IPS DF 6.9 (cell line): ENCODE data around the gene SUMF2.
"Not testable (repeated sequence)": the region's sequence is repeated elsewhere in the genome, so short reads cannot be mapped to it uniquely, and the experiment has no call there.

Experiments
- DNase-seq: peaks from one replicate; pipeline ENCODE4 v3.0.0-alpha.2; 2013; ENCODE audit warnings: low read depth, low spot score
- H3K27ac ChIP-seq: one replicate; pipeline ENCODE4 v1.5.1; 2013; ENCODE audit warnings: low read length, control low read depth
- H3K27me3 ChIP-seq: 2 replicates; pipeline ENCODE4 v1.6.1; 2013; ENCODE audit warnings: mild to moderate bottlenecking, low read length; ENCODE audit not compliant: control insufficient read depth, insufficient read depth
- H3K36me3 ChIP-seq: 2 replicates; pipeline ENCODE4 v1.6.1; 2013; ENCODE audit warnings: low read length; ENCODE audit not compliant: control insufficient read depth, insufficient read depth
- H3K4me1 ChIP-seq: 2 replicates; pipeline ENCODE4 v1.6.1; 2013; ENCODE audit warnings: low read length; ENCODE audit not compliant: control insufficient read depth, insufficient read depth
- H3K4me3 ChIP-seq: 2 replicates; pipeline ENCODE4 v1.5.1; 2013; ENCODE audit warnings: mild to moderate bottlenecking, low read length
- H3K9me3 ChIP-seq: 2 replicates; pipeline ENCODE4 v1.6.1; 2013; ENCODE audit warnings: low read length, inconsistent platforms; ENCODE audit not compliant: control insufficient read depth, insufficient read depth
- WGBS: extraction: QIAGEN DNeasy Blood & Tissue Kit; methylation state at CpG from one replicate; pipeline ENCODE4 v1.1.7; 2013; ENCODE audit warnings: mixed read lengths, missing lambda C conversion rate; ENCODE audit not compliant: insufficient read length, insufficient coverage; 5-methylcytosine and 5-hydroxymethylcytosine counted together

SUMF2 gene

DNA sequence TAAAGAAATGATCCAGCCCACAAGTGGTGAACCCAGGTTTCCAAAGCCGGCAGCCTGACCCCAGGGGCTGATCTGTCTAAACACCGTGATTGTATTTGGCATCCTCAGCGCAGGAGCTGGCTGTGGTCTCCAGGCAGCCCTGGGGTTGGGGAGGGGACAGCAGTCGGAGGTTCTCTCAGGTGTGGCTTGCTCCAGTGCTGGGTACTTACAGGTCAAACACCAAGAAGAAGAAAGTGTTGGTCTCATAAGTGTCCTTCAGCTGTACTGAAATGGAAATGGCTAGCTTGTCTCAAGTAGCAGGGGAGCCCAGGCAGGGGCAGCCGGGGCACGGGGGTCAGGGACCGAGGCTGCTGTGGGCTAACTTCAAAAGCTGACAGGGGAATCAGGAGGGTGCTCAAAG, 22.7 kb downstream of the SUMF2 start:
- no peaks in the 10 kb centered on the region for H3K9me3 ChIP-seq
- no peak overlapping the region for H3K4me3 ChIP-seq
- H3K36me3 ChIP-seq: peaks cover 2% of the 10 kb centered on the region; the same call in 1 of the 2 replicates
- no peaks in the 10 kb centered on the region for H3K27me3 ChIP-seq
- no peaks in the 10 kb centered on the region for H3K4me1 ChIP-seq
- no CpG with 5 or more reads among the region's 7 CpGs for WGBS
- H3K27ac ChIP-seq: no peak overlapping the region
- DNase-seq: no peak

GRCh38 chr7:56087445-56087844, 23.4 kb downstream of the SUMF2 start:
- Histone ChIP-seq H3K27ac (no peak overlapping the region), H3K4me3 (no peak overlapping the region), H3K4me1 (no peaks in the 10 kb centered on the region), H3K9me3 (no peaks in the 10 kb centered on the region), H3K36me3 (no peaks in the 10 kb centered on the region; the same call in 1 of the 2 replicates), H3K27me3 (no peaks in the 10 kb centered on the region)
- no CpG with 5 or more reads among the region's 16 CpGs for WGBS
- no peak for DNase-seq

DNA sequence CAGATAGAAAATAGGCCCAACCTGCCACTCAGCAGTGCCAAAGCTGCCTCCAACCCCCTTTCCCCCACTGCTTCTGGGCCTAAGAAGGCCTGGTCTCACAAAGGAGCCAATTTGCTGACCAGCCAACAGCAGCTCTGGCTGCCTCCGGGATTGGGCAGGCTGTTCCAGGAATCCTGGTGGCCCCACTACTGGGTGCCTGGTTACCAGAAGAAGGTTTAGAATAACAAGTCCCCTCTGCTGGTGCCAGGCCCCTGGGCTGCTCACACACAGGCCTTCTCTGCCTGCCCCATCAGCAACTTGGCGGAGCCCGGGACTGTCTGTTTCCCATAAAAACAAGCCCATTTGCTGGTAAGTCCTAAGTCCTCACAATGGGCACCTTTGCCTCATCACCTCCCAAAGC, 27.5 kb downstream of the SUMF2 start:
- Histone ChIP-seq H3K27ac (no peak overlapping the region), H3K27me3 (no peaks in the 10 kb centered on the region), H3K4me3 (no peak overlapping the region), H3K9me3 (0 out of 2 replicates have a peak, but pooled peaks cover 2% of the 10 kb centered on the region), H3K4me1 (no peaks in the 10 kb centered on the region), H3K36me3 (no peaks in the 10 kb centered on the region; the same call in 1 of the 2 replicates)
- DNase-seq: no peak
- no CpG with 5 or more reads among the region's 3 CpGs for WGBS

DNA sequence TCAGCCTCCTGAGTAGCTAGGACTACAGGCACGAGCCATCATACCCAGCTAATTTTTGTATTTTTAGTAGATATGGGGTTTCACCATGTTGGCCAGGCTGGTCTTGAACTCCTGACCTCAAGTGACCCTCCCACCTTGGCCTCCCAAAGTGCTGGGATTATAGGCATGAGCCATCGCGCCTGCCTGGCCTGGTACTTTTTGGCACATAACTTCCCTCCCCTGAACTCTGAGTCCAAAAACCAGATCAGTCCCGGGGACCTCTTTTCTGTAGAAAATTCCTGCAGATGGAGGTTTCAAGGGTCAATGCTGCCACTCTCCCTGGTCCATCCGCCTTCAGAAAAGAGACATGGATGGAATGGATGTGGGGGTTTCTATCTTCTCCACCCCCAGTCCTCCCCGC, 28.3 kb downstream of the SUMF2 start:
- WGBS: no CpG with 5 or more reads among the region's 6 CpGs
- not testable (repeated sequence) for H3K27me3 ChIP-seq, H3K4me3 ChIP-seq, H3K9me3 ChIP-seq, DNase-seq, H3K36me3 ChIP-seq, H3K4me1 ChIP-seq, H3K27ac ChIP-seq

DNA sequence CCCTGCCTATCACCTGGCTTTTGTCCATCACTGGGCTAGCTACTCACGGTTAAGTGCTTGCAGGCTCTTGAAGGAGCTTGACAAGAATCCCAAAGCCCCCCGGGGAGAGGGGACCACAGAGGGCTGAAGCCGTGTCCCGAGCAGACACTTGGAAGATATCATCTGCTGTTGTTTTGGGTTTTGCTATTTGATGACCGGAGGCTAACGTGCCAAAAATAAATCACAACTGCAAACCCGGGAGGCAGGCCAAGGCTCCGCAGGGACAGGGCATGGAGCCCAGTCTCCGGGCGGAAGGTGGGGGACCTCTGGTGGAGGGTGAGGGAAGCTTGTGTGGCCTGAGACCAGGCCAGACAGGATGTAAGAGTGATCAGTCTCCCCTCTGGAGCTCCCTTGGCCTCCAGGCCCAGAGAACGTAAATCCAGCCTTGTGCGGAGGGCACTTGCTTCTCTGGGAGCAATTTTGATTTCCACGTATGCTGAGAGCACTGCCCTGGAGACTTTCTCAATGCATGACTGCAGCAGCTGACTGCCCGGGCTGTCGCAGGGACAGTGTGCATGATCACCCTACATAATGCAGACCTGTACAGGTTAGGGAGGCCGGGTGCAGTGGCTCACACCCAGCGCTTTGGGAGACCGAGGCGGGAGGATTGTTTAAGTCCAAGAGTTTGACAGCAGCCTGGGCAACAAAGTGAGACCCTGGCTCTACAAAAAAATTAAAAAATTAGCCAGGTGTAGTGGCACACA, 28.9 kb downstream of the SUMF2 start, which contains the start of gene PHKG1:
PHKG1 (minus strand) TSS at position 164 of the 743 bp plus-strand sequence. CDS start 4,011 bp downstream, outside the sequence.
- H3K36me3 ChIP-seq: no peaks in the 10 kb centered on the region
- no peak within 1 kb of the TSS for H3K4me3 ChIP-seq
- H3K27ac ChIP-seq: no peak within 1 kb of the TSS
- no peaks in the 10 kb centered on the region for H3K4me1 ChIP-seq
- no peaks in the 10 kb centered on the region for H3K27me3 ChIP-seq
- WGBS: no CpG with 5 or more reads among the region's 19 CpGs
- H3K9me3 ChIP-seq: 0 out of 2 replicates have a peak, but pooled peaks cover 2% of the 10 kb centered on the region
- no peak for DNase-seq

GRCh38 chr7:56097700-56098099, 33.6 kb downstream of the SUMF2 start:
- Histone ChIP-seq H3K4me1 (no peaks in the 10 kb centered on the region), H3K36me3 (no peaks in the 10 kb centered on the region), H3K9me3 (peaks cover 5% of the 10 kb centered on the region), H3K27me3 (no peaks in the 10 kb centered on the region), H3K27ac (no peak overlapping the region), H3K4me3 (no peak overlapping the region)
- DNase-seq: no peak
- WGBS: no CpG with 5 or more reads among the region's 5 CpGs

GRCh38 chr7:56098187-56099008, 34.3 kb downstream of the SUMF2 start:
- WGBS: no CpG with 5 or more reads among the region's 8 CpGs
- not testable (repeated sequence) for H3K36me3 ChIP-seq, DNase-seq

DNA sequence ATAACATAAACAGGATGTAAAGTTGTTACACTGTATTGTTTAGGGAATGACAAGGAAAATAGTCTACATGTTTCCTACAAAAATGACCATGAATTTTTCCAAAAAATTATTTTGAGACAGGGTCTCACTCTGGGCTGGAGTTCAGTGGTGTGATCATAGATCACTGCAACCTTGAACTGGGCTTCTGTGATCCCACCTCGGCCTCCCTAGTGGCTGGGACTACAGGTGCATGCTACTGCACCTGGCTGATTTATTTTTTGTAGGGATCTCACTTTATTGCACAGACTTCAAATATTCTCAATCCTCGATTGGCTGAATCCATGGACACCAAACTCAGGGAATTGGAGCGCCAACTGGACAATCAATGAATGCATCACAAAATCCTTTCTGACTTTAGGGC, 35.6 kb downstream of the SUMF2 start:
- Histone ChIP-seq H3K4me3 (no peak overlapping the region), H3K27ac (no peak overlapping the region), H3K4me1 (no peaks in the 10 kb centered on the region), H3K36me3 (no peaks in the 10 kb centered on the region), H3K9me3 (peaks cover 7% of the 10 kb centered on the region), H3K27me3 (no peaks in the 10 kb centered on the region)
- WGBS: no CpG with 5 or more reads among the region's 3 CpGs
- DNase-seq: no peak

More at GRCh38 chr7:56098187-56099008, 34.3 kb downstream of the SUMF2 start:
- H3K9me3 ChIP-seq, H3K4me1 ChIP-seq, H3K4me3 ChIP-seq, H3K27me3 ChIP-seq, H3K27ac ChIP-seq: not testable (repeated sequence)

DNA sequence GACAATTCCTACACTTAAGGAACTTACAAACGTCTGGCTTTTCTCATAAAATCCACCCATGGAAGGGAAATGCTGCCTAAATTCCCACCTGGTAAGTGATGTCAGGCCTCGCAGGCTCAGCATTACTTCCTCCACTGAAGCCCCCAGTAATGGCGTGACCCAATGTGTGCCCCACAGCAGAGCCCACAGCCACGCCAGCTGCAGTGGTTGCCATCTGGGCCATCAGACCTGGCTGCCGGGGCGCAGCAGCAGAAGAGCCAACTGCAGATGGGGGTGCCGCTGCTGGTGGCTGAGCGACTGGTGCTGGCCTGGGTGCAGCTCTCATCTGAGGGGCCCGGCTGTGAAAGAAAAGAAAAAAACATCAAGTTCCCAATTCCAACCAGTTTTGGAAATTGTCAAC, 40.1 kb downstream of the SUMF2 start:
- H3K36me3 ChIP-seq, H3K4me3 ChIP-seq: not testable (repeated sequence)
- WGBS: no CpG with 5 or more reads among the region's 9 CpGs

GRCh38 chr7:56105508-56105907, 41.4 kb downstream of the SUMF2 start:
- no peak overlapping the region for H3K4me3 ChIP-seq
- no CpG with 5 or more reads among the region's 6 CpGs for WGBS
- DNase-seq: no peak
- no peaks in the 10 kb centered on the region for H3K27me3 ChIP-seq
- peaks cover 1% of the 10 kb centered on the region for H3K9me3 ChIP-seq
- no peaks in the 10 kb centered on the region for H3K36me3 ChIP-seq
- H3K27ac ChIP-seq: no peak overlapping the region
- H3K4me1 ChIP-seq: no peaks in the 10 kb centered on the region

More for the DNA sequence above, 40.1 kb downstream of the SUMF2 start:
- H3K27me3 ChIP-seq, H3K4me1 ChIP-seq, DNase-seq, H3K27ac ChIP-seq, H3K9me3 ChIP-seq: not testable (repeated sequence)
